Activated T-cell treated with anti-CD3 and anti-CD28 coated beads for 24 hours (primary cell): ENCODE data around the gene ALOX12.

Experiments used
- DNase-seq: peaks from one replicate; pipeline ENCODE4 v3.0.0-alpha.2; 2020; ENCODE audit warnings: low read depth

The ALOX12 gene

DNA sequence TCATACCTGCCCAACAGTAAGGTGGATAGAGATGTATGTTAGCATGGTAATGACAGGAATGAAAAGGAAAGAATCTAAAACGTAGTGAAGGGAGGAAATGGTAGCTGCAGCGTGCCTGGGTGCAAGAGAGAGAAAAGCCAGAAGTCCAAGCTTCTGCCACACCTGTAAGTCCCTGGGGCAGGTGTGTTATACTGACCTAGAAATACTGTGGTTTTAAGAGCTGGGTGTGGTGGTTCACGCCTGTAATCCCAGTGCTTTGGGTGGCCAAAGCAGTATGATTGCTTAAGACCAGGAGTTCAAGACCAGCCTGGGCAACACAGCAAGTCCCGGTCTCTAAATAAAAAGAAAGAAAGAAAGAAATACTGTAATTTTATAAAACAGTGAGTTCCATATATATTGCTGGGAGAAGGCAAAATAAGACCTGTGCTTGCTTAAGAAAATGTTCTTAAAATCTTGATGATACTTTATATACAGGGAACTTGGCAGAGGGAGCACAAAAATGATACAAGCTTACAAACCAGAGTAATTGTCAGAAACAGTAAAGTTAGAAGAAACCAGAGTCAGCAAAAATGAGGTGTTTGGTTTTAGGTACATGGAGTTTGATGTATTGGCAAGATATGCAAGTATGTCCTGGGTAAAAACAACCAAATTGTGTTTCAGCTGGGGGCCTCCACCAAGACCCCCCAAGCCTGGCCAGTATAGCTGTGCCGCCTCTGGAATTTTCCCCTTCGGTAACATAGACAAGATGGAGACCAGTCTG, 6.6 kb downstream of the ALOX12 start:
- DNase-seq, result no peak

DNA sequence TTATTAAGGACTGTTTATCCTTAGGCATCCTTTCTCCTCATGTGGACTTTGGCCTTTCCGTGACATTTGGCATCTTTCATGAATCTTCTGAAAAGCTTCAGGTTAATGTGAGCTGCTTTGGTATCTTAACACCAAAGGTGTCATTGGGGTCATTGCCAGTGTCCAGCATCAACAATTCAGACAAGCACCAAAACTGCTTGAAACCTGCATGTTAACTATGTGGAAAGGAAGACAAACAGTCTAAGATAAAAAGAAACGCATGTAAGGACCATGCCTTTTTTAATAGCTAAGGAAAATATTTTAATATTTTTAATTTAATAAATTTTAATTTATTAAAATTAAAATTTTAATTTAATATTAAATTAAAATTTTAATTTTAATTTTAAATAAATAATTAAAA, 7.9 kb downstream of the ALOX12 start:
- DNase-seq, result no peak

- DNase-seq, result no peak
Measured at GRCh38 chr17:7004398-7005253, 8.8 kb downstream of the ALOX12 start.

DNA sequence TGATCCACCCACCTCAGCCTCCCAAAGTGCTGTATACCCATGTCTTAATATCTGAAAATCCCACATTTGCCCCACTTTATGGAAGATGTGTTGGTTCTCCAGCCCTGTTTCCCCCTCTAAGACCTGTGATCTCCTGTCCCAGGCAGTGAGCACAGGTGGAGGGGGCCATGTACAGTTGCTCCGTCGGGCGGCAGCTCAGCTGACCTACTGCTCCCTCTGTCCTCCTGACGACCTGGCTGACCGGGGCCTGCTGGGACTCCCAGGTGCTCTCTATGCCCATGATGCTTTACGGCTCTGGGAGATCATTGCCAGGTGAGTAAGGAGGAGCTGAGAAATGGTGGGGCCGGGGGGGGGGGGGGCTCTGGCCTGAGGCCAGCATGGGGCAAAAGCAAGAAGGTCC, 9.9 kb downstream of the ALOX12 start:
- DNase-seq, result no peak

DNA sequence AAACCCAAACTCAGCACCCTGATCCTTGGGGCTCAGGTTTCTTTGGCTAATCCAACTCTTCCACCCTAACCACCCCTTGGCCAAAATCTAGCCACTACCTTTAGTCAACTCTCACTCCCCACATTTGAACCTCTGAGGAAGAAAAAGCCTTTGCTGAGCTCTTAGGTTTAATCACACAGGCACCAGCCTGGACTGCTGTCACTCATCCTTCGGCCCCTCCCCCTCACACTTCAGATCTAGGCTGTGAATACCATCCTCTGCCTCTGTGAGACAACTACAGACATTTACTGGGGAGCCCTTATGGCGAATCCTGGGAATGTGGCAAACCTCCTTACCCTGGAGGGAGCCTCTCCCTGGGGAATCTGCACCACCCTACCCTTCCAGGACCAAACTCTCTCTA, 11.3 kb downstream of the ALOX12 start:
- DNase-seq, result no peak

- no peak for DNase-seq
Measured at GRCh38 chr17:7010523-7010922, 14.7 kb downstream of the ALOX12 start.

DNA sequence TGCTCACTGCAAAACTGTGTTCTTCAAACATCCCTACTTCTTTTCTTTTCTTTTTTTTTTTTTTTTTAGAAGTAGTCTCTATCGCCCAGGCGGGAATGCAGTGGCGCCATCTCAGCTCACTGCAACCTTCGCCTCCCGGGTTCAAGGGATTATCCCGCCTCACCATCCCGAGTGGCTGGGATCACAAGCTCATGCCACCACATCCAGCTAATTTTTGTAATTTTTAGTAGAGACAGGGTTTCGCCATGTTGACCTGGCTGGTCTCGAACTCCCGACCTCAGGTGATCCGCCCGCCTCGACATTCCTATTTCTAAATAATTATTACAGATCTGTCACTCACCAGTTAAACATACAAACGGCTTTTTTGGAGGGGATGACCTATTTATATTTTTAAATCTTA, 15.6 kb downstream of the ALOX12 start:
- no peak for DNase-seq

- DNase-seq, result no peak
Measured at GRCh38 chr17:7011942-7012254, 16.0 kb downstream of the ALOX12 start.

GRCh38 chr17:7014261-7014994, 18.6 kb downstream of the ALOX12 start:
- peak; percentile 96 for DNase-seq

- peak; percentile 72 for DNase-seq
Measured at GRCh38 chr17:7014995-7015958, 19.4 kb downstream of the ALOX12 start.

DNA sequence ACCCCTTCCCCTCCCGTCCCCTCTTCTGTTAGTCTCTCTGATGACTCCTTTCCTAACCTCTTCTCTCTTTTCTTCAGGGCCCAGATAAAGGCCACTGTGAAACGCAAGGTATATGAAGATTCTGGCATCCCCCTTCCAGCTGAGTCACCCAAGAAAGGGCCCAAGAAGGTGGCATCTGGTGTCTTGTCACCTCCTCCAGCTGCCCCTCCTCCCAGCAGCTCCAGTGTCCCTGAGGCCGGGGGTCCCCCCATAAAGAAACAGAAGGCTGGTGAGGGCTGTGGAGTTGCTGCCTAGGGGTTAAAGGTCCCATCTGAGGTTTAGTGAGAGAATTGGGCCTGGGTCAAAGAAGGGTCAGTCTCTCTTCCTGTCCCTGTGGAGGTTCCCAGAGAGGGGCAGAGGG, 20.6 kb downstream of the ALOX12 start:
- no peak for DNase-seq

DNA sequence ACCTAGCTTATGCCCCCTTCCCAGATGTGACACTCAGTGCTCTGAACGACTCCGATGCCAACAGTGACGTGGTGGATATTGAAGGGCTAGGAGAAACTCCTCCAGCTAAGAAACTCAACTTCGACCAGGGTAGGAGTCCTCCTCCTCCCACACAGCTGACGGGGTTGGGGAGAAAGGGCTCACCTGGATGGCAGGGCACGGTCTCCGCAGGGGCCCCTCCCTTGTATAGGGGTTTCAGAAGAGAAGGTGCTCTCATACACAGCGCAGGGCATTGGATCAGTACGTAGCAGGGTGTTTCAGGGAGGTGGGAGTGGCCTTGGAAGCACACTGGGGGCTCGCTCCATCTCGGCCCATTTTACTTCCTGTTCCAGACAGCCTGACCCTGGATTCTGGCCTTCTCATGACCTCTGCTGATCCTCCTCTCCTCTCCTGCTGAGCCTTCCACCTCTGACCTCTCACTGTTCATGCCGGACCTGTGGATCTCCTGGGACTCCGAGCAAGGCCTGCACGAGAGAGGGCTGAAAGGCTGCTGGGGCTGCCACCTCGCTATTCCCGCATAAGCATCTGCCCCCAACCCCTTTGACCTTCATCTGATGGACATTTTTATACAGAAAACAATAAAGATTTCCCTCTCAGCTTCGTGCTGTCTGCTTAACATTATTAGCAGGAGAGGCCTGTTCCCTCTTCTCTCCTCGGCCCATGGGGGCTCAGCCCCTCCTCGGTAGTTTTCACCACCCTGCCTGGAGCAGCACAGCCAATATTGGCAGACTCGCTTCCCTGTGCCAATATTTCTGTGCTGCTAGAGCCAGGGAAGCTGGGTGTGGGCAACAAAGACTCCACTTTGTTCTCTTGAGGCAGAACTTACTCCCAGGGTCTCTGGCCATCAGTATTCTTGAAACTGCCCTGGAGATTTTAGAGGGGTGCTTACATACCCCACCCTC, 21.3 kb downstream of the ALOX12 start:
- no peak for DNase-seq

DNA sequence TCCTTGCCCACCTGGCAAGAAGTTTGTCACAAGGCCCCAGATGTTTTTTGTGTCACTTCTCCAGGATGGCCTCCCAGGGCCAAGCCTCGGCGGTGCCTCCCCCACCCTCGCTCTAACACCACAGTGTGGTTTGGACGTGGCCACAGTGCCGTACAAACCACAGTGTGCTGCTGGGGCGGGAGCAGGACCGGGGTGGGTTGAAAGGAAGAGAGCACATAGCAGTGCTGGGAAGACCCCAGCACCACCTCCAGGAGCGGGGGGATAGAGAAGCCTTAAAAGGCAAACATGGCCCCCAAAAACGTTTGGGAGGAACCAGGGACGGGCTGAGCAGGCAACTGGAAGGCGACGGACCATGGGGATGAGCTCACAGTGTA, 22.0 kb downstream of the ALOX12 start:
- DNase-seq, result no peak

DNA sequence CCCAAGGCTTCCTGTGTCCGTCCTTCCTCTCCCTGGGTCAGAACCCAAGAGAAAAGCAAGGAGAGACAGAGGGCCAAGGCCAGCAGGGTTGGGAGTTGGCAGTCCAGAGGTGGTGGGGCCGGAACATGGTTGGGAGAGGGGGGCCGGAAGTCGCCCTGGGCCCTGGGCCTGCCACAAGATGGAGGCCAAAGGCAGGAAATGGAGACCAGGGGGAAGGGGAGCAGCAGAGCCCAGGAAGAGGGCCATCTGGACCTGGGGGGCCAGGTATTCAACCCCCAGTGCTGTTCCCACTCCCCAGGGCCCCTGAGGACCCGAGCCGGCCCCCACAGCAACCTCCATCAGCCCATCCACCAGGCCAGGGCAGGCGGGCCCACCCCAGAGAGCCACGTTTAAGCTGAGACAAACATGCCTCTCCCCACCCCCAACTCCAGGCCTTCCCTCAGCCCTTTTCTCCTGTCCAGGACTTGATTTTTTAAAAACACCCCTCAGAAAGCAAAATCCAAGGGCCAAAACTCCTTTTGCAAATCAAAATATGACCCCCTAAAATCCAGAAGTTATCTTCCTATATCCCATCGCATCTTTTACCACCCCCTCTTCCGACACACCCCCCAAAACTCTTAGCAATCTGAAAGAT, 22.6 kb downstream of the ALOX12 start:
- no peak for DNase-seq

- no peak for DNase-seq
Measured at GRCh38 chr17:7019367-7019766, 23.5 kb downstream of the ALOX12 start.

DNA sequence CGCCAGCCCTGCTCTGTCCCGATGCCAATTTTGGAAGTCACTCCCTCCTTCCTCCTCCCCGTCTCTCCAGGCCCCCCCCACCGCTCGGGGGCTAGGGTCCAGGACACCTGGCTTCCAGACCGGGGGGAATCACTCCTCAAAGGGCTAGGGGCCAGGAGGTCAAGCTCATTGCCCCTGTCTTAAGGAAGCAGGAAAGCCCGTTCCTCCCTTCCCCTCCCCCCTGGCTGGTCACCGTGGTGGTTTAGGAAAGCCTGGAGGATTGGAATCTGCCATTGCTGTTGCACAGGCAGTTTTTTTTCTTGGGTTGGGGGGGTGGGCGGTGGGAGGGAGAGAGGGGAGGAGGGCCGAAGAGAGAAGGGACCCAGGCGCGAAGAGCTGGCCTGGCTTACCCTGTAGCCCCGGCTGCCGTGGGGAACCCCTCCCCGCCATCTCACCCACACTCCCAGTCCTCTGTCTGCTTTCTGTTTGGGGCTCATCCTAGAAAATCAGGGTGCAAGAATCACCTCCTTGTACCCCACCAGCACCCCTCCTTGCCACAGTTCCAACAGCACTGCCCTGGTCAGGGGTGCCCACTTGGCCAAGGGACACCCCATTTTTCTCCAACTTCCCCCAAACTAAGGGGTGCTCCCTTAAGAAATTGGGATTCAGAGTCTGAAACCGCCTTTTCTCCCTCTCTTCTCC, 24.1 kb downstream of the ALOX12 start:
- DNase-seq, result no peak

GRCh38 chr17:7020894-7021664, 25.2 kb downstream of the ALOX12 start:
- DNase-seq, result no peak

- peak; percentile 72 for DNase-seq
Measured at GRCh38 chr17:7021993-7022778, 26.3 kb downstream of the ALOX12 start.
